GM12891 (cell line): Measurements from ENCODE around the gene LRPPRC.

Source experiments
- POLR2A ChIP-seq: IDR thresholded peaks from 2 replicates; pipeline ENCODE4 v1.6.1; 2011; ENCODE audit warnings: low read depth, low read length, control low read depth
- POLR2AphosphoS5 ChIP-seq: IDR thresholded peaks from 2 replicates; pipeline ENCODE4 v1.6.1; 2011; ENCODE audit warnings: low read depth, low read length, control low read depth
- SPI1 ChIP-seq: IDR thresholded peaks from 2 replicates; pipeline ENCODE4 v1.6.1; 2011; ENCODE audit warnings: low read depth, low read length, control low read depth

DNA sequence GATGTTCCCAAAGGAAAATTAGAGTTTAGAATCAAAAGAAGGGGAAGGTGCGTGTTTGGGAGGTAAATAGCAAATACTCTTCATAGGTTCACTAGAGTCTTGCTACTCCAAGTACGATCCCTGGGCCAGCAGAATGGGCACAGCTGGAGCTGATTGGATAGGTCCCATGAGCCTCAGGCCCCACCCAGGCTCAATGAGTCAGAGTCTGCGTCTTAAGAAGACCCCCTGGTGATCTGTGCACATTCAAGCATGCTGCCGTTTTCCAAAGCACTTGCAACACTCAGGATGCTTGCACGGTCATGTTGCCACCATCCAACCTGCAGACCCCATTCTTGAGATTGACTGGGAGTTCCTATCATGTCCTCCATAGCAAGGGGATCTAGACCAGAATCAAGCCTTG, 116.5 kb downstream of the LRPPRC start:
- TF ChIP-seq POLR2A (no peak), SPI1 (no peak), POLR2AphosphoS5 (no peak)
